ENCODE measurements around the gene MAP3K4. TPM values are rescaled to one million over a fixed set of nuclear protein-coding genes. Genes with fewer than 3 reads are reported as not detected.

The MAP3K4 gene
- total RNA-seq, 3 donors from 2014 or later = 24.6 to 49.2 (median 45.2) TPM

DNA sequence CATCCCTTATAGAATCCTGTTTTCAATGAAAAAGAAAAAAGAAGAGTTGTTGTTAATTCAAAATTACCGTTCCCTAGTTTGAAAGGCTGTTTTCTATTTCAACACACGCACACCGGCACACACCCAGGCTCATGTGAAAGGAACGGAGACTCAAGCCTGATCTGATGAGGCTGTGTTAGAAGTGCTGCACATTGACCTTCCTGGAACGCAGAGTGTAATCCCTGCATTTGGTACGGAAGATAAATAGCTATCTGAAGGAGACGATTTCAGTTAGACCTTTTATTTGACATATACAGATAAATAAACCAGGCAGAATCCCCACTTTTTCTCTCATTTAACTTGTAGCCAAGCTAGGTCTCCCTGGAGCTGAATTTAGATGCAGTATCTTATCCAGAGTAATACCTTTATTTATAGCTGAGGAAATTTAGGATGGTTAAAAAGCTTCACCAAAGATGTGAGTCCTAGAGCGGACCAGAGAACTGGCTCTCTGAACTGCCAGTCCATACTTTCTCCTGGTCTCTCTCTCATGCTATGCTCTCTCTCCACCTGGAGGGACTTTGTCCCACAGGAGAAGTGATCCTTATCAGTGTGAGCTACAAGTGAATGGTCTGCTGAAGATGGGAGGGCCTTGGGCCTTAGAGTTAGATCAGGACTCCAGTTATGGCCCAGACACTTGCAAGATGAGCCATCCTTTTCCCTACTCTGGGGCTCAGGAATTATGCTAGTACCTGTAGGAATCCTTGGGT, 30.6 kb downstream of the MAP3K4 start:
- Histone ChIP-seq H3K36me3 (no peaks in the 10 kb centered on the region), H3K4me1 (no peaks in the 10 kb centered on the region), H3K27ac (no peak overlapping the region), H3K27me3 (no peaks in the 10 kb centered on the region), H3K4me3 (no peak overlapping the region), H3K9me3 (no peaks in the 10 kb centered on the region)
- TF ChIP-seq POLR2AphosphoS5 (IDR thresholded peaks at IDR 0.05) (no peak), POLR2A (IDR thresholded peaks at IDR 0.05) (no peak)
- TF ChIP-seq, protein P1, sequence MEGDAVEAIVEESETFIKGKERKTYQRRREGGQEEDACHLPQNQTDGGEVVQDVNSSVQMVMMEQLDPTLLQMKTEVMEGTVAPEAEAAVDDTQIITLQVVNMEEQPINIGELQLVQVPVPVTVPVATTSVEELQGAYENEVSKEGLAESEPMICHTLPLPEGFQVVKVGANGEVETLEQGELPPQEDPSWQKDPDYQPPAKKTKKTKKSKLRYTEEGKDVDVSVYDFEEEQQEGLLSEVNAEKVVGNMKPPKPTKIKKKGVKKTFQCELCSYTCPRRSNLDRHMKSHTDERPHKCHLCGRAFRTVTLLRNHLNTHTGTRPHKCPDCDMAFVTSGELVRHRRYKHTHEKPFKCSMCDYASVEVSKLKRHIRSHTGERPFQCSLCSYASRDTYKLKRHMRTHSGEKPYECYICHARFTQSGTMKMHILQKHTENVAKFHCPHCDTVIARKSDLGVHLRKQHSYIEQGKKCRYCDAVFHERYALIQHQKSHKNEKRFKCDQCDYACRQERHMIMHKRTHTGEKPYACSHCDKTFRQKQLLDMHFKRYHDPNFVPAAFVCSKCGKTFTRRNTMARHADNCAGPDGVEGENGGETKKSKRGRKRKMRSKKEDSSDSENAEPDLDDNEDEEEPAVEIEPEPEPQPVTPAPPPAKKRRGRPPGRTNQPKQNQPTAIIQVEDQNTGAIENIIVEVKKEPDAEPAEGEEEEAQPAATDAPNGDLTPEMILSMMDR (IDR thresholded peaks at IDR 0.05) = no peak
- intact Hi-C loops (cut with DNase I; ENCODE audit: low total_unique reads) = no loop called here
- DNase-seq (ENCODE audit: low spot score in 2 of 2) = no peak

DNA sequence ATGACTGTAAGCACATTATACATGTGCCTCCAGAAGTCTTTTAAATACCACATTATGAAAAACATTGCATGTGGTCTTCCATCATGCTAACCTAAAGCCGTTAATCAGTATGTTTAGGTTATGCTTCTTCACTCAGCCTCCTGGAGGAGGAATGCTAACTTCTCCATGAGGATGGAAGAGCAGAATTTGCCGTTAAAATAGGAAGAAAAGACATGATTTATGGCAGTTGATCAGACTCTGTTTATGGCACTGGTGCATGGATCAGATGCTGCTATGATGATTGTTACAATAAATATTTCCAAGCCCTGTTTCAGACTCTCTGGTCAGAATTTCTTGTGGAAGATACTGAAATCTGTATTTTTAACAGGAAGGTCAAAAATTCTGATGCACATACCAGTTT, 31.7 kb downstream of the MAP3K4 start:
- Histone ChIP-seq H3K4me1 (no peaks in the 10 kb centered on the region), H3K27ac (no peak overlapping the region), H3K9me3 (no peaks in the 10 kb centered on the region), H3K36me3 (no peaks in the 10 kb centered on the region), H3K4me3 (no peak overlapping the region), H3K27me3 (no peaks in the 10 kb centered on the region)
- TF ChIP-seq POLR2A (IDR thresholded peaks at IDR 0.05) (no peak), POLR2AphosphoS5 (IDR thresholded peaks at IDR 0.05) (no peak)
- TF ChIP-seq, protein P1 (IDR thresholded peaks at IDR 0.05) = no peak
- DNase-seq (ENCODE audit: low spot score in 2 of 2) = no peak
- intact Hi-C loops (cut with DNase I; ENCODE audit: low total_unique reads) = no loop called here

DNA sequence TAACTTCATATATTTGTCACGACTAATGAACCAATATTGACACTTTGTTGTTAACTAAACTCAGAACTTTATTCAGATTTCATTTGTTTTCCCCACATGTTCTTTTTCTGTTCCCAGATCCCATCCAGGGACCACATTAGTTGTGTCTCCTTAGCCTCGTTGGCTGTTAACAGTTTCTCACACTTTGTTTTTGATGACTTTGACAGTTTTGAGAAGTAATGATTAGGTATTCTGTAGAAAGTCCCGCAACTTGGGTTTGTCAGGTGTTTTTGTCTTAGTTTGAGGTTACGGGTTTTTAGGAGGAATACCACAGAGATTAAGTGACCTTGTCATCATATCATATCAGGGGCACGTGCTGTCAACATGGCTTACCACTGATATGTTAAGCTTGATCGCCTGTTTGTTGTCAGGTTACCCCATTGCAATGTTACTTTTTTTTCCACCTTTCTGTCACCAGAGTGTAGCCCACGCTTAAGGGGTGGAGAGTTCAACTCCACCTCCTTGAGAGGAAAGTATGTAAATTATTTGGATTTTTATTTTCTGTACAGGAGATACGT, 32.9 kb downstream of the MAP3K4 start:
- intact Hi-C loops (cut with DNase I; ENCODE audit: low total_unique reads) = no loop called here
- Histone ChIP-seq H3K27me3 (no peaks in the 10 kb centered on the region), H3K9me3 (no peaks in the 10 kb centered on the region), H3K4me3 (no peak overlapping the region), H3K4me1 (no peaks in the 10 kb centered on the region), H3K36me3 (no peaks in the 10 kb centered on the region), H3K27ac (no peak overlapping the region)
- no peak for TF ChIP-seq POLR2A (IDR thresholded peaks at IDR 0.05)
- no peak for TF ChIP-seq POLR2AphosphoS5 (IDR thresholded peaks at IDR 0.05)
- TF ChIP-seq, protein P1 (IDR thresholded peaks at IDR 0.05) = no peak
- DNase-seq (ENCODE audit: low spot score in 2 of 2) = no peak

DNA sequence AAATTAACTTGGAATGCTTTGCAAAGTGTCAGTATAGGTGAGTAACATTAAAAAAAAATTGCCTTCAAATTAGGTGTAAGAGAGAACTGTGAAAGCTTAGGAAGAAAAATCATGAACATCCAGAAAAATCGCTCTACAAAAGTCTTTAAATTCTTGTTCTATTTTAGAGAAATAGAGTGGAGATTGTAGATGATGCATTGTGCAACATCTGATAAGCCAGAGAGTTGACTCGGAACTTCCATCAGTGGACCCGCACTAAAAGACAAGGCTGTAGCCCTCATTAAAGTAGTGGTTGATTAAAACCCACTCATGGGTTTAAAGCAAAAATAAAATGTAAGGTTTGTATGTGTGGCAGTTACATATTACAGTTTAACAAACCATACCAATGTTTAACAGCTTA, 35.8 kb downstream of the MAP3K4 start:
- intact Hi-C loops (cut with DNase I; ENCODE audit: low total_unique reads) = no loop called here
- H3K36me3 ChIP-seq = no peaks in the 10 kb centered on the region
- no peak for DNase-seq (ENCODE audit: low spot score in 2 of 2)
- no peaks in the 10 kb centered on the region for H3K27me3 ChIP-seq
- TF ChIP-seq, protein P1 (IDR thresholded peaks at IDR 0.05) = no peak
- TF ChIP-seq POLR2AphosphoS5 (IDR thresholded peaks at IDR 0.05) (no peak), POLR2A (IDR thresholded peaks at IDR 0.05) (no peak)
- no peaks in the 10 kb centered on the region for H3K9me3 ChIP-seq
- H3K4me1 ChIP-seq = no peaks in the 10 kb centered on the region
- H3K4me3 ChIP-seq = no peak overlapping the region
- H3K27ac ChIP-seq = peak overlapping the region in 1 of 2 donors; percentile 36

DNA sequence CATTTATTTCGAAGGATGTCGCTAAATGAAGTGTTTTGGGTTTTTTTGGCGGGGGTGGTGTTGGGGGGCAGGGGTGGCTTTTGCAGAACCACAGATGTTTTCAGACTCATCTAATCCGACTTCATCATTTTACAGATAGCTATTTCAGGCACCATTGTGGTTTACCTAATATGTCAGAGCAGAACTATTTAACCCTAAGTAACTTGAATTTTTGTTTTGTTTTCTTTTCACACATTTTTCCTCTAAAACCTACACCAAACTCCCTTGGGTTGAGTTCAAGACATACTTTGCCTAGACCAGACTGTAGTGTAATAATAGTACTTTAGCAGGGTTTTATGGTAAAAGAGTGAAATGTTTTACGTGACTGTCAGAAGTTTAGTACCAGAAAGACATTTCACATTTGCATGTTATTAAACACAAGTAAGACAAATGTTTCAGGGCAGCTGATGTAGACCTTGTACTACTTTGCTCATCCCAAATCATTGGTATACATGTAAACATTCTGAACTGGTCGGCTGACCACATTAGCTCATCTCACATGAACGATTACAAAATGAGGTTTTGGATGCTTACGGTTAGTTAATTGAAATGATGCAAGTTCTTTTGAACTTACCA, 37.7 kb downstream of the MAP3K4 start:
- TF ChIP-seq, protein P1 (IDR thresholded peaks at IDR 0.05) = no peak
- peak in 1 of 3 donors; percentile 55 for TF ChIP-seq POLR2AphosphoS5 (IDR thresholded peaks at IDR 0.05)
- peak overlapping the region; percentile 74 to 76 for H3K27ac ChIP-seq
- H3K4me1 ChIP-seq = no peaks in the 10 kb centered on the region
- H3K27me3 ChIP-seq = no peaks in the 10 kb centered on the region
- intact Hi-C loops (cut with DNase I; ENCODE audit: low total_unique reads) = no loop called here
- H3K4me3 ChIP-seq = no peak overlapping the region
- H3K36me3 ChIP-seq = no peaks in the 10 kb centered on the region
- no peak for DNase-seq (ENCODE audit: low spot score in 2 of 2)
- no peaks in the 10 kb centered on the region for H3K9me3 ChIP-seq

All from breast epithelium (tissue), 4 donors.